Activated naive CD8-positive, alpha-beta T cell treated with anti-CD3 and anti-CD28 coated beads, Interleukin-2, amount 50 U/mL, for 16 hours (primary cell): ENCODE data around the gene PRKG2.

Experiments
- DNase-seq: peaks from one replicate; pipeline ENCODE4 v3.0.0-alpha.2; 2020; ENCODE audit warnings: low read depth, low spot score

PRKG2 gene

GRCh38 chr4:81218206-81218605 lies 3.2 kb upstream of the PRKG2 start:
- DNase-seq, result no peak

- DNase-seq, result no peak
Observed at GRCh38 chr4:81217779-81218178, 2.8 kb upstream of the PRKG2 start.

DNA sequence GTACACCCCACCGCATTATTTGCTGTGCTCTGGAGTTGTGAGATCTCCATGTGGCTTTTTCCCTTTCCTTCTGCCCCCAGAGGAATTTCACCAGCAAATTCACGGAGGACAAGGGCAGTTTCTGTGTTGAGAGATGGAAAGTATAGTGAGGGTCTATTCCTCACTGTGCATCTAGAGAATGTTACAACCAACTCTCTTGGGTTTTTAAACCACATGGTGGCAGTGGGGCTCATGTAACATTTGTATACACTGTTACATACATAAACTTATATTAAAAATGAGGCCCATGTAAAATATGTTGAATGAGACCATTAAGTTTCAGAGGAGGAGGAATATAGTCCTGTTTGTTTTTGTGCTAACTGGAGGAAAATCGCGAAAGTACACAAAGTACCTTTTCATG lies 909 bp upstream of the PRKG2 start:
- DNase-seq, result no peak

DNA sequence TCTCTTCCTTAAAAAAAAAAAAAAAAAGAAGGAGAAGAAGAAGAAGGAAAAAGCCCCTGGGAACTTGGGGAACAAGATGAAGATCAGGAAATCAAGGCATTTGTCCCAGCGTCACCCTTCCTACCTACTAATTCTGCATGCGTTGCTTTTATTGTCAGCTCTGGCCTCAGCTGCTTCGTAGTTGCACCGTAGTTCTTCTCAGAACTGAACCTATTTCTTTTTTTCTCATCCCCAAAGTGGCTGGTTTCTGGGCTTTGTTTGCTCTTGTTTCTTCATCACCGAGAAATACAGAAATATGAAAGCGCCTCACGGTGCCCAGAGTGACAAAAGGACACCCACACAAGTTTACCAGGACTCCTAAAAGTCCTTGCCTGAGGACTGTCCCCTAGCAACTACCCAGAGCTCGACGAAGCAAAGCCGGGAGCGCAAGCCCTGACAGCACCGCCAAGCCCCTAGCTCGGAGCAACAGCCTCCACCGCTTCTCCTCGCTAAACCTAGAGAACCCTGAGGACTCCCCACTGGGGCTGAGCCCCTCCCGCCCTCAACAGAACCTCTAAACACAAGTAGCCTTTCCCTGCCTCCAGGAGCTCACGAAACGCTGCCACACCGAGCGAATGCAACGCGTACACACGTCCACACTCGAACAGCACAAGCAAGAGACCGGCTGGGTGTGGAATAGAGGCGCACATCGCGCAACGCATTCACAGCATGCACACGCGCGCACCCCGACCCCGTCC lies 710 bp downstream of the PRKG2 start:
- DNase-seq, result no peak

DNA sequence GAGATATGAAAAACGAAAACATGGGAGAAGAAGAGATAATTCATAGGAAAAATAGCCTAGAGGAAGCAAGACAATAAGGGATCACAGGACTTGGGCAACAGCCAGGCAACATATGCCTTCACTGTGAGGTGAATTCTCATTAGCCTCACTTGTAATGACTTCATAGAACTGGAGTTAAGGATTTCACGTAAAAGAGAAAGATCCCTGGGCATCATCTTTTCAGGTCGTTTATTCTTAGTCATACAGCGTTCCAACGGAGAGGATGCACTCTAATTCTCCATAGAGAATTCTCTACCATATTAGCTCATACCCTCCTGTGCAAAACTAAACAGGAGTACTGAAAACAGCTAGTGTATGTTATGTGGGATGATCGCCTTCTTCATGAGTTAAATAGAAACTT lies 1.4 kb downstream of the PRKG2 start:
- no peak for DNase-seq

GRCh38 chr4:81211956-81212355 lies 3.1 kb downstream of the PRKG2 start:
- no peak for DNase-seq

- DNase-seq, result no peak
Observed at GRCh38 chr4:81207828-81208227, 7.2 kb downstream of the PRKG2 start.

DNA sequence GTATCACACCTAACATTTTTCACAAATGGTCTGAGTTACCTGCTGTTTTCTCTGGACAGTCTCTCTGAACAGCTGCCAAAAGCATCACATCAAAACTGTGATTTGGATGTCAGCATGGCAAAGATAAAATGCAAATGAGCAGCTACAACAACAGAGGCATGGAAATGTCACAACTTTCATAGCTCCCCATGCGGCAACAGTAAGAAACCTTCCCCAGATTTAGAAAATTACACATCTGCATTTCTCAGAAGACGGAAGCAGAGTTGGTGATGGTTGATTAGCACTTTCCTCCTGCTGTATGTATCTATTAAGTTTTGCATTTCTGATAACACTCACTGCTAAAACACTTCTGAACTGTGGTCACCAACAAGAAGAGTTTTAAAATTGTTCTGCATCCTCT lies 9.7 kb downstream of the PRKG2 start:
- DNase-seq, result no peak

GRCh38 chr4:81204571-81204970 lies 10.5 kb downstream of the PRKG2 start:
- no peak for DNase-seq

DNA sequence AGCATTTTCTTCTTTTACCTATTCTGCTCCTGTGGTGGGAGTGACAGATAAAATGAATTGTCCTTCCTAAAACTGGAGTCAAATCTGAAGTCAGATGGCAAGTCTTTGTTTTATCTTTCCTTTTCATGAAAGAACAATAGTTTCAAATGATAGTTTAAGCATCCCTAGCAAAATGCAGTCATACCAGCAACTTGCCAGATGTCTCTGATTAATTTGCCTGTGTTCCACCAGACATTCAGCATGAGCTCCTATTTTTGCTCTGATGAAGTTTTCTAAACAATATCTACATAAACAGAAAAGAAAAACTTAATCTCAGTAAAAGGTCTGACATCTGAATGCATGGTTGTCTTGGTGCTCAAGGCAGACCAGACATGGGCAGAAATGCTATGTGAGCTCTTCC lies 15.2 kb downstream of the PRKG2 start:
- no peak for DNase-seq

DNA sequence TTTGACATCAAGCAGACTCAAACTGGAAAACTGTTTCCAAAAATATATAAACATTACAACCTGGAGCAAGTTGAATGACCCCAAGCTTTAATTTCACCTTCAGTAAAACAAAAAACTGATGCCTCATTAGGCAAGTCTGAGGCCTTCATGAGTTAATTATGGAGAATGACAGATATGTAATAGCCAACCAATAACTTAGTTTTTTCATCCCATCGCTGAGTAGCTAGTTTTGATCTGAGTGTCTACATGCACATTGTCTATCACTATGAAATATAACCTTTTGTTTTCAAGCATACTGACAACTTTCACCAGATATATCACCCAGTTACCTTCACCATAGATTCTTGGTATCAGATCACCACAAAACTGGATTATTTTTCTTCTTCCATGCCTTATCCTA lies 16.4 kb downstream of the PRKG2 start:
- DNase-seq, result no peak

GRCh38 chr4:81197864-81198524 lies 17.0 kb downstream of the PRKG2 start:
- DNase-seq, result no peak

DNA sequence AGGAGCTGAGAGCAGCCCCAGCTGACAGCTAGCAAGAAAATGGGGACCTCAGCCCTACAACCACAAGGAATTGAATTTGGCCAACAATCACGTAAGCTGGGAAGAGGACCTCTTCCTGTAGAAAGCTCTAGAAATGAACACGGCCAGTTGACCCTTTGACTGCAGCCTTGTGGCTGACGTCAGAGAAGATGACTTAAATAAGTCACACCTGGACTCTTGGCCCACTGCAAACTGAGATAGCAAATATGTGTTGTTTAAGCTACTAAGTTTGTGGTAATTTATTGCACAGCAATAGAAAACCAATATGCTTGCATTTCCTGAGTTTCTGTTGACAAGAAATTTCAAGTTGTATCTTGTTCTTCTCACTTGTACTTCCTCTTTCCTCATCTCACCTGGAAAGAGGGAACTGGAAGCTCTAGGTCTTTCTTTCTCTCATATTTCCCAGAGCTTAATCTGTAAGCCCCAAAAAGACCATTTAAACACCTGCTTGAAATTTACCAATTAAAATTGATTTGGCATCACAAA lies 18.8 kb downstream of the PRKG2 start:
- no peak for DNase-seq

GRCh38 chr4:81195475-81195874 lies 19.5 kb downstream of the PRKG2 start:
- DNase-seq, result no peak

- no peak for DNase-seq
Observed at GRCh38 chr4:81194286-81194685, 20.7 kb downstream of the PRKG2 start.

DNA sequence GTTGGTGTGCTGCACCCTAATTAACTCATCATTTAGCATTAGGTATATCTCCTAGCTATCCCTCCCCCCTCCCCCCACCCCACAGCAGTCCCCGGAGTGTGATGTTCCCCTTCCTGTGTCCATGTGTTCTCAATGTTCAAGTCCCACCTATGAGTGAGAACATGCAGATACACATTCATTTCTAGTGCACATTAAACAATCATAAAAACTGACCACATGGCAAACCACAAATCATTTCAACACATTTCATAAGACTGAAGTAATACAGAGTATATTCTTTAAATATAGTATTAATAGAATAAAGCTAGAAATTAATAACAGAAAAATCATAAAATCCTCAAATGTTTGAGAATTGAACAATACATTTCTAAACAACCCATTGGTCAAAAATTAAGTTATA lies 34.1 kb downstream of the PRKG2 start:
- no peak for DNase-seq

DNA sequence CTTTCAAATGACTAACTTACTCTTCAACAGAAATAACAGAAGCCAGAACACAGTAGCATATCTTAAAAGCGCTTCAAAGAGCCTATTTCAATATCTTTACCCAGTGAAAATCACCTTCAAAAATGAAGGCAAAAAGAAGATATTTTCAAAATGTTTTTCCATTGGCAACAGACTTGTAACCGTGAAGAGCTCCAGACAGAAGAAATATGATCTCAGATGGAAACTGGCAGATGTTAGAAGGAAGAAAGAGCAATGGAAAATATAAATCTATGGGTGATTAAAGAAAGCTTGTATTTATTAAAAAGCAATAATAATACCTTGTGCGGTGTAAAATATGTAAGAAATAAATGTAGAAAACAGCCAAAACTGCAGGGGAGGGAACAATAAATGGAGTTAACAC lies 35.7 kb downstream of the PRKG2 start:
- DNase-seq, result no peak

DNA sequence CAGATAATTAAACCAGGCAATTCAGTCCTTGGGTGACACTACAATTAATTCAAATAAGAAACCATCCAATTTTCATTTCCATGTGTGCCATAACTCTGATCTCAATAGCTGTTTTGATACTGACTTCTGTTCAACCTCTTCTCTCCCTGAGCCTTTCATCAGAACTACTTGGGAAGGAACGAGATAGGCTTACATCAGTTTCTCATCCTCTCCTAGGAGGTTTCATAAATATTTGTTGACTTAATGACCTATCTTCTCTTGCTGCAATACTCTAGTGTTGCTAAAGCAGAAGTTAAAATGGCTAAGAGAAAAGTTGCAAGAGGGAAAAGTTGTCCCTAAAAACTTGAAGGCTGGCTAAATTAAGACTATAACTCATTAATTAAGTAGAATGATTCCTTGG lies 41.8 kb downstream of the PRKG2 start:
- DNase-seq, result no peak

GRCh38 chr4:81166458-81167160 lies 48.4 kb downstream of the PRKG2 start:
- no peak for DNase-seq

DNA sequence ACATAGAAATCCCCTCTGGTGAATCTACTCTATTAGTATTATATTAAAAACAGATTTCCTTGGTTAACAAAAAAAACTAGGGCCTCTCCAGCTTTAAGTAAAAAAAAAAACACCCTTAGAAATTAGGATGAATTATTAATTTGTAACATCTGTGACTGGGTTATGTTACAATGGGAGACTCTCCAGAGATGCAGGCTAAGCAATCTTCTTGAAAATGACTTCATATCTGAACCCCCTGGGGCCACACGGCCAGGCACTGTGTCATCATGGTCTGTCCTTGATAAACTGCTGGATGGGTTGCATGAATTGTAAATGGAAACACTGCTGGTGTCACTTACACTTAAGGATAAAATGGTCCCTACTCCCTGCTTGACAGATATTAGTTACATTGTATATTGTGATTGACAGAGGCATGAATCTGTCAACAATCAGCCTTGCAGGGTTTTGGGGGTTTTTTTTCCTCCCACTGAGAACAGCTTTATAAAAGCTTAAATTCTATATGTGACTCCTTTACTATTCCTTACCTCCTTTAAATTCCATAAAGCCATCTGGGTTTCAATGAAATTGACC lies 49.1 kb downstream of the PRKG2 start:
- no peak for DNase-seq

GRCh38 chr4:81164623-81165416 lies 50.2 kb downstream of the PRKG2 start:
- DNase-seq, result no peak

DNA sequence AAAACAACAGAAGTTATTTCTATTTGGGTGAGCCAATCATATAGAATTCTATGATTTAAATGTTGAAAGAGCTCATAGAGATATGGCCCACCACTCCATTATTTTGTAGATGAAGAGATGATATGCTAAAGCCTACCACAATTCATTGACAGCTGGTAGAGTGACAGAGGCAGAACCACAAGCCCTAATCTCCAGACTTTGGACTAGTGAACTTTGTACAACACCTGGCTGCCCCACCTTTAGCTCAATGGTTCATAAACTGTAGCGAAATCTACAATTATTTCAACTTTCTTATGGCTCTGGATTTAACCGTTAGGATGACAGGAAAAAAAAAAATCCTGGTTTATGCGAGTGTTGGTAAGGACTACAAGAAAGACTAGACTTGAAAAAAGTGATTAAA lies 50.9 kb downstream of the PRKG2 start:
- DNase-seq, result no peak
